Measurements from ENCODE around the gene ARMCX5. TPM values are rescaled to one million over a fixed set of nuclear protein-coding genes. Genes with fewer than 3 reads are reported as not detected.

ARMCX5 gene
- total and polyA plus RNA-seq, 2 of the 8 experiments (the other 6 are each of a cell fraction or from before 2014, with no cell fraction given) = 8.6 to 10.9 TPM

- WGBS, 2 experiments (ENCODE audit: extremely low coverage in 1 of 2, insufficient coverage in 1 of 2, insufficient read length in 1 of 2, insufficient replicate concordance in 2 of 2, low coverage in 1 of 2, low lambda C conversion rate in 2 of 2, missing lambda C conversion rate in 1 of 2) = 100% methylated on average over 1 of the region's 1 CpG; no CpG with 5 or more reads in 1 of the 2 experiments
- no peak overlapping the region for H3K14ac ChIP-seq (ENCODE audit: insufficient read length)
- H2AFZ ChIP-seq (ENCODE audit: low read length) = no peak overlapping the region
- no peak overlapping the region for H2BK20ac ChIP-seq (ENCODE audit: low read length)
- H3K27ac ChIP-seq (ENCODE audit: low read depth, low read length) = no peak overlapping the region
- H3K9me3 ChIP-seq (ENCODE audit: insufficient read depth in 2 of 2, low read depth in 1 of 2, low read length in 1 of 2) = no peaks in the 10 kb centered on the region
- H2BK15ac ChIP-seq (ENCODE audit: low read length) = no peak overlapping the region
- H3K23me2 ChIP-seq (ENCODE audit: low read depth, low read length) = no peaks in the 10 kb centered on the region; the same call in 1 of the 2 replicates
- H3K56ac ChIP-seq (replicated peaks; ENCODE audit: insufficient read length, low read depth, low read length) = no peak overlapping the region
- peaks cover 0 to 2% (median 0%) of the 10 kb centered on the region in 4 experiments; a peak in 1 of 7 replicates for H3K4me1 ChIP-seq (replicated peaks in 1 of 4; ENCODE audit: control insufficient read depth in 3 of 4, insufficient read depth in 4 of 4, low read length in 3 of 4)
- H2BK12ac ChIP-seq (ENCODE audit: low read depth, low read length) = no peak overlapping the region
- FAIRE-seq = no peak
- no peaks in the 10 kb centered on the region for H3K27me3 ChIP-seq (replicated peaks in 1 of 4; ENCODE audit: control insufficient read depth in 3 of 4, extremely low read depth in 1 of 4, insufficient read depth in 3 of 4, low read length in 3 of 4)
- no peak overlapping the region for H3K4ac ChIP-seq (replicated peaks; ENCODE audit: insufficient read length, low read depth, low read length)
- H3K4me2 ChIP-seq (ENCODE audit: insufficient read depth in 1 of 2, low read depth in 2 of 2, low read length in 2 of 2) = no peak overlapping the region
- H3K4me3 ChIP-seq (ENCODE audit: extremely low read depth in 1 of 4, insufficient read depth in 2 of 4, low read depth in 3 of 4, low read length in 4 of 4) = no peak overlapping the region
- ChIA-PET CTCF (ENCODE audit: partially characterized antibody) (no interaction called here), POLR2A (ENCODE audit: partially characterized antibody) (interaction anchor here (1.4 kb wide), 1 partner anchor 19 kb away, joined by 3 read pairs; no protein-coding TSS in a partner anchor)
- no peak overlapping the region for H4K5ac ChIP-seq (ENCODE audit: insufficient read length, low read depth, low read length)
- H3K18ac ChIP-seq (ENCODE audit: extremely low read depth, low read length) = no peak overlapping the region
- no peak overlapping the region for H4K91ac ChIP-seq (replicated peaks; ENCODE audit: insufficient read length, low read length)
- H2AK5ac ChIP-seq (ENCODE audit: low read depth, low read length) = no peak overlapping the region
- H3K23ac ChIP-seq (ENCODE audit: insufficient read length) = no peak overlapping the region
- H3K79me2 ChIP-seq (ENCODE audit: control insufficient read depth in 1 of 2, insufficient read depth in 2 of 2, low read length in 2 of 2) = peaks cover 0 to 17% of the 10 kb centered on the region in 2 experiments; a peak in 2 of 4 replicates
- no peak for DNase-seq (ENCODE audit: low read depth in 1 of 2, low spot score in 2 of 2)
- H3K36me3 ChIP-seq (ENCODE audit: control insufficient read depth in 2 of 4, insufficient read depth in 4 of 4, low read length in 3 of 4) = peaks cover 0 to 12% (median 3%) of the 10 kb centered on the region in 4 experiments; a peak in 5 of 8 replicates
- H3K9ac ChIP-seq (replicated peaks in 1 of 4; ENCODE audit: extremely low read depth in 1 of 4, low read depth in 3 of 4, low read length in 3 of 4) = no peak overlapping the region
- H4K8ac ChIP-seq (ENCODE audit: extremely low read depth, insufficient read depth, low read length) = no peak overlapping the region
- H4K20me1 ChIP-seq (replicated peaks in 1 of 2; ENCODE audit: control insufficient read depth in 1 of 2, insufficient read depth in 2 of 2, low read length in 2 of 2) = no peaks in the 10 kb centered on the region
- no peak overlapping the region for H2BK5ac ChIP-seq (ENCODE audit: low read depth, low read length)
- H3K79me1 ChIP-seq (ENCODE audit: low read depth, low read length) = no peaks in the 10 kb centered on the region
- no peak overlapping the region for H2BK120ac ChIP-seq (replicated peaks; ENCODE audit: low read depth, low read length)
- TF ChIP-seq SIN3A (conservative IDR thresholded peaks at IDR 0.05 in 1 of 2, IDR thresholded peaks at IDR 0.05 in 1 of 2; ENCODE audit: low read depth in 1 of 2, low read length in 2 of 2) (no peak), SUZ12 (IDR thresholded peaks at IDR 0.05; ENCODE audit: low read length) (no peak), CHD2 (IDR thresholded peaks at IDR 0.05; ENCODE audit: low read length) (no peak), TEAD4 (IDR thresholded peaks at IDR 0.05; ENCODE audit: low read depth, low read length) (no peak), RAD21 (IDR thresholded peaks at IDR 0.05 in 1 of 2, conservative IDR thresholded peaks at IDR 0.05 in 1 of 2; ENCODE audit: low read depth in 2 of 2, low read length in 2 of 2) (no peak), KDM1A (IDR thresholded peaks at IDR 0.05; ENCODE audit: borderline replicate concordance, low read length) (no peak), POU5F1 (IDR thresholded peaks at IDR 0.05; ENCODE audit: low read depth, low read length) (no peak), CBX5 (IDR thresholded peaks at IDR 0.05; ENCODE audit: low read depth, low read length) (no peak), TAF7 (optimal IDR thresholded peaks at IDR 0.05; ENCODE audit: borderline replicate concordance, low read depth, low read length) (no peak), BACH1 (IDR thresholded peaks at IDR 0.05; ENCODE audit: low read length) (no peak), SIRT6 (IDR thresholded peaks at IDR 0.05; ENCODE audit: low read length) (no peak), JUN (IDR thresholded peaks at IDR 0.05; ENCODE audit: low read depth, low read length) (no peak), RBBP5 (IDR thresholded peaks at IDR 0.05; ENCODE audit: borderline replicate concordance, low read depth, low read length) (no peak)
Measured at GRCh38 chrX:102604327-102604726, 5.0 kb downstream of the ARMCX5 start.

Measured in H1 (cell line).